Endothelial cell of hepatic sinusoid (primary cell): Measurements from ENCODE around the gene GNAT1.
"Not testable (repeated sequence)": the region's sequence is repeated elsewhere in the genome, so short reads cannot be mapped to it uniquely, and the experiment has no call there.

ENCODE experiments used
- in situ Hi-C: cut with HindIII; loops from 2 replicates; pipeline ENCODE4 v1.10.0; 2017; ENCODE audit warnings: low sequenced_read_pairs

GNAT1 gene

DNA sequence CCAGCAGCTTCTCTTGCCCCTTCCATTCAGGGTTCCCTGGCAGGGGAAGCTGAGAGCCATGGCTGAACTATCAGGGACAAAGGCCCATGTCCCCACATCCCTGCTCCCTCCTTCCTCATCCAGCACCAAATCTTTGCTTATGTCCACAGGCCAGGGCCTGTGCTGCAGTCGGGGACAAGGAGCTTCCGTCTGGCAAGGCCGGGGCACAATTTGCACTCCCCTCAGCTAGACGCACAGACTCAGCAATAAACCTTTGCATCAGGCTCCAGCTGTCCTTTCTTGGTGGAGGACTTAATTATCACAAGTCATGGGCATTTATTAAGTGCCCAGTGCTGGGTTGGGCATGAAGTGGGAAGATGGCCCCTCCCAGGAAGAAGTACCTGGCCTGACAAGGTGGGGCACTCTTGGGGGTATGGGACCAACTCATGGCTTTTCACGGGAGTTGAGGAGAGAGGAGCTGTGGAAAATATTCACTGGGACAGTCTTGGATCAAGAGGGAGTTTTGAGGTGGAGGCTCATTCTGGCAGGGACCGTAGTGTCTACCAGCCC lies 4.9 kb downstream of the GNAT1 start:
- in situ Hi-C loops: no loop called here

DNA sequence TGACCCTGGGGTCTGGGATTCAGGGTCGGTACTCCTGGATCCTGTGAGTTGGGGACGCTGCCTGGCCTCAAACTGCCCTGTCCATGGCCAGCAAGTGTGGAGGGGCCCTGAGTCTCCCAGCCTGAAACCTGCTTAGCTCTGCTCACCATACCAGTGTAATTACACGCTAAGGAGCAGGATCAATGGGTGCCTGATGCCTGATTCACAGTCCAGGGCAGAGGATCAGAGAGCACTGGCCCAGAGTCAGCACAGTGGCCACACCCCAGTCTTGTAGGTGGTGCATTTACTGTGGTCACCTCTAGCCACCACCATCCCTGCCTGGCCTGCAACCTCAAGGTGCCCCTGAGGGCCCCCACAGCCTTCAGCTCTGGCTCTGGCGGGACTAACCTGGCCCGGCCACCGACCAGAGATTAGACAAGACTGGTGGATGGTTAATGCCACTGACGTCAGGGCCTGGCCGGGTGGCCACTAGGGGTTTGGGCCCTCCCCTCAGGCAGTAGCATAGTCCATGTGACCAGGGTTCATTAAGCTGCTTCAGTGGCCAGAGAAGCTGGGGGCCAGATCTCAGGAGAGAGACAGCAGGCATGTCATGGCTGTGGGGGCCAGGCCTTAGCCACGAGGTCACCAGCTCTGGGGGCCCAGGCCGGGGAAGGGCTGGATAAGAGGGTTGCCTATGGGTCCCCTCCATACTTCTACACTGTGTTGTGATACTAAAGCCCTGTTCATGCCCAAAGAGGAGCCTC lies 10.3 kb downstream of the GNAT1 start:
- in situ Hi-C loops: no loop called here

DNA sequence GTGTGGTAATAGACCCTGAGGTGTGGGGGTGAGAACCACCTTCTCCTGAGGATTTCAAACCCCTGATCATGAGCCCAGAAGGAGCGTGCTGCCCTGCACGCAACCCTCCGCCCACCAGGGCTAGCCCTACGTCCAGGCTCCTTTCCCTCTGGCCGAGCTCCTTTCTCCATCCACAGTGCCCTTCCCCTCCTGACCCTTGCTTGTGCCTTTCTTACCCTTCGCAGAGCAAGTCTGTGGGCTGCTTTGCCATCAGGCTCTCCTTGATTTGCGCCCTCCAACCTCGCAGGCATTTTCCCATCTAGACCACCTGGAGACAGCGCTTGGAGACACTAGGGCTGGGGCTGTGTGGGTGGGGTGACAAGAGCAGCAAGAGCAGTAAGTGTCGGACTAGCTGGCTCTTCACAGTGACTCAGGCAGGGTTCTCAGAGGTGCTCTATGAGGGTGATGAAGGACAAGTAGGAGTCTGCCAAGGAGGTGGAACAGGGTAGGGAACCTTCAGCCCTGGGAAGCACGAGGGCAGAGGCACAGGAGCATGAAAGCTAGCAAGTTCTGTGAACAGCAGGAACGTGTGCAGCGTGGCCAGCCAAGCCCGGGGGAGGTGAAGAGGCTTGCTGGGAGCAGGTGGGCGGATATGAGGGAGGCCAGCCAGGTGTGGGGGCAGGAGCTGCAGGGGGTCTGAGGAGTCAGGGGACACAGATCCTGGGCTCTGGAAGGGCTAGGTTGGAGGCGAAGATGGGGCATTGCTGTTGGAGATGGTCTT lies 11.1 kb downstream of the GNAT1 start:
- in situ Hi-C loops: no loop called here

- in situ Hi-C loops: no loop called here
These were observed 11.9 kb downstream of the GNAT1 start for GRCh38 chr3:50203113-50203808.

DNA sequence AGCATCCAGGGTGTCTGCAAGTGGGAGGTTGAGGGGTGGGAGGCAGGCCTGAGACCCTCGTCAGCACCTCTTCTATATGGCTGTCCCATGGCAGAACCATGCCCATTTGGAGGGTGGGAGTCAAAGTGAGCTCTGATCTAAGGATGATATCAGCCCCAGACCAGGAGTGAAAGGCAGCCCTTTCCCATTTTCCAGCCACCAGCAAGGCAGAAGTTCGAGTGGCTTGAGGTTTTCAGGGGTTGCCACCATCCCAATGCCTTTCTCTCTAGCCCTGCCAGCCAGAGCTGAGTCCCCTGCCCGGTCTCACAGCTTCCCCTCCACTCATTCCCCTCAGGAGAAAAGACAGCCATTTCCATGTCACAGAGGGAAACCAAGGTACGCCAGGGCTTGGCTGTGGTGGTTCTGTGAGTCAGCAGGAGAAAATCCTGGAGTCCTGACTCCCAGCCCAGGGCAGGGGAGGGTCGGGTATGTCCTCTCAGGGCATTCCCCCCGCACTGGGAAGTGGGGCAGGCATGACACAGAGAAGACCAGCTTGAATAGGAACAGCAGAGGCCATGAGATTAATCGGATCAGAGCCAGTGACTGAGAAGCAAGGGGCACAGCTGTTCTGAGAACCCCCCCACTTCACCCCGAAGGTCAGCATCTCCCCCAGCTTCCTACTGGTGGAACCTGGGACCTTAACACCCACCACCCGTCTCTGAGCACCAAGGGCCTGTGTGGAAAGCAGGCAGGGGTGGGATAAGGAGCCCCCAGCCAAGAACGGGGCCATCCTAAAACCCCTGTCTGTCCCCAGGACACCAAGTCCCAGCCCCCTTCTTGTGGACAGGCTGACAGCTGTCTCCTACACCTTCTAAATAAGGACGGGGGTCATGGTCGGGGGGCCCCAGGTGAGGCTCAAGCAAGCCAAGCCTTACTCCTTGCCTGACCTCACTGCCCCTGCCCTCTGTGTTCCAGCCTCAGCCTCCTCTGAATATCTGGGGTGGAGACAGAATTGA lies 12.7 kb downstream of the GNAT1 start:
- in situ Hi-C loops: no loop called here

- in situ Hi-C loops: no loop called here
These were observed 13.5 kb downstream of the GNAT1 start, which contains the start of gene SLC38A3 for GRCh38 chr3:50204804-50205412. TSS of gene SLC38A3 (plus strand) at chr3:50205271. CDS start at chr3:50214200, 8,929 bp downstream.

DNA sequence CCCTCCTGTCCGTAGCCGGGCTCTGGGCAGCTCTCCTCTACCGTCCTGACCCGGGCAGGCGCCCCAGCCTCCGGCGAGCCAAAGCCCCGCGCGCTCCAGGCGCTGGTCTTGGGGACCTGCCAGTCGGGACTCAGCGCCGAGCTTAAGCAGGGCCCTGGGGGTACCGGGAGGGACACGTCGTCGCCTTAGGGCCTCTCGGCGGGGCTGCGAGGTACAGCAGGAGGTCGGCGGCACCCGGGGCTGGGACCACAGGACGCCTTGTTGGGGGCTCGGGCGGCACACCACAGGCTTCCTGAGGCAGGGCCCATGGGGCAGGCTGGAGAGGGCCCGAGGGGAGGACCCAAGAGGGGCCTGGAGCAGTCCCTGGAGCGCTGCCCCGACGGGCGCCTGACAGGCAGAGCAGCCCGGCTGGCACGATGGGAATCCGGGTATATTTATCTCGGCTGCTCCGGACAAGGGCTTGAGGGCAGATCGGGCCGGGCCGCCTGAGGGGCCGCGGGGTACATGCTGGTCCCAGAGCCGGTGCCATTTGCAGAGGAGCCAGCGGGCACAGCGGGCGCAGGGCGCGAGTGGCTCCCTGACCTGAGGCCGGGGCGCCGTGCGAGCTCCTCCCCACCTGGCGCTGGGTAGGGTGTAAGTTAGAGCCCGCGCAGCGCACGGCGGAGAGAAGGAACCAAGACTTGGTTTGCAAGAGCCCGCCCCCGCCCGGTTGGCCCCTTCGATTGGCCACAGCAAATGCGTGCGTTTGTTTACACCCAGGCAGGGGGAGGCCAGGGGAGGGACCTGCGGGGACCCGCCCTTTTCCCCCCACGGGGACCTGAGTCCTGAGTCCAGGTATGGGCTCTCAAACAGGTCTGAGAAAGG lies 14.2 kb downstream of the GNAT1 start:
- in situ Hi-C loops: no loop called here

DNA sequence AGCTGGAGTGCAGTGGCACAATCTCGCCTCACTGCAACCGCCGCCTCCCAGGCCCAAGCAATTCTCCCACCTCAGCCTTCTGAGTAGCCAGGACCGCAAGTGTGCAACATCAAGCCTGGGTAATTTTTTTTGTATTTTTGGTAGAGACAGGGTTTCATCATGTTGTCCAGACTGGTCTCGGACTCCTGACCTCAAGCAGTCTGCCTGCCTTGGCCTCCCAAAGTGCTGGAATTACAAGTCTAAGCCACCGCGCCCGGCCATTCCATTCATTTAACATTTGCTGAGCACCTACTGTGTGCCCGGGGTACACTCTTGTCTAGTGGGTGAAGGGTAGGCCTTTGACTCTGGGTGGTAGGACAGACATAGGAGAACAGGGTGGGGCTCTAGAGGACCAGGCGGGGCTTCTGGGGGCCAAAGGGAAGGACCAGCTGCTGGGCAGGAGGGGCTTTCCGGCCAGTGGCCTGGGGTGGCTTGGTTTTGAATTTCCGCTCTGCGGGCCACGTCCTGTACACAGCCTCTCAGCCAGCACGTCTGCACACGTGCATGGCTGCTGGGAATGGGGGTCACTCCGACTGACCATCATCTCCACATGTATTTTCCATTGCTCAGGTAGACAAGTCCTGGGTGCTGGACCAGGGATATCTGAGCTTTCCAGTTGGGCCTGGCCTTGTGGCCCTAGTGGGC lies 16.1 kb downstream of the GNAT1 start:
- in situ Hi-C loops: no loop called here

DNA sequence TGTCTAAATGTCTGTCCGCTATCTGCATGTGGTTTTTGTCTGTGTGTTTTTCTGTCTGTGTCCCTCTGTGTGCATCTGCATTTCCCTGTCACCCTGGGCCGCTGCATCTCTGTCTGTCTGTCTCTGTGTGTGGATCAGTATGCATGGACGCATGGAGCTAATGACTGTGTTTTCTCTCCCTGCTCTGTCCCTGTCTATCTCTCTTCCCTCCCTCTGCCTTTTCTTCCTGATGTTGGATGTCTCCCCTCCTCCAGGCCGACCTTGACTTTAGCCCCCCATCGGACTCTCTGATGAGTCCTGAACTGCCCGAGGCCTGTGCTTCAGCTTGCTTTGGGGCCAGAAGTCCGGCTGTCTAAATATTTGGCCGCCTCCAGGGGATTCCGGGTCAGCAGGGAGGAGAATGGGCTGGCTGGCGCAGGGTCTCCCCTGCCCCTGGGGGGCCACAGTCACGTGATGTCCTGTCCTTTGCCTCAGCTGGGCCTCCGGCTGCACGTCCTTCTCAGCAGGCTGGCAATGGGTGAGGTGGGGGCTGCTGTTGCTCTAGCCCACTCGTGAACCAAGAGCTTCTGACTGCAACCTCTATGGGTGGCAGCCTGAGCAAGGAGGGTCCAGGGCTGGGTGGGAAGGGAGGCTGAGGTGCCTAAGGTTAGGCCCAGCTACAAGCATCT lies 17.4 kb downstream of the GNAT1 start:
- in situ Hi-C loops: no loop called here

- in situ Hi-C loops: no loop called here
These were observed 18.7 kb downstream of the GNAT1 start for GRCh38 chr3:50210176-50210509.

GRCh38 chr3:50210510-50211367 lies 19.3 kb downstream of the GNAT1 start:
- in situ Hi-C loops: no loop called here

- in situ Hi-C loops: not testable (repeated sequence)
These were observed 19.9 kb downstream of the GNAT1 start for GRCh38 chr3:50211368-50211717.

GRCh38 chr3:50211930-50212329 lies 20.5 kb downstream of the GNAT1 start:
- in situ Hi-C loops: no loop called here

GRCh38 chr3:50212502-50212901 lies 21.1 kb downstream of the GNAT1 start:
- in situ Hi-C loops: no loop called here

- in situ Hi-C loops: no loop called here
These were observed 21.6 kb downstream of the GNAT1 start for GRCh38 chr3:50212971-50213370.

DNA sequence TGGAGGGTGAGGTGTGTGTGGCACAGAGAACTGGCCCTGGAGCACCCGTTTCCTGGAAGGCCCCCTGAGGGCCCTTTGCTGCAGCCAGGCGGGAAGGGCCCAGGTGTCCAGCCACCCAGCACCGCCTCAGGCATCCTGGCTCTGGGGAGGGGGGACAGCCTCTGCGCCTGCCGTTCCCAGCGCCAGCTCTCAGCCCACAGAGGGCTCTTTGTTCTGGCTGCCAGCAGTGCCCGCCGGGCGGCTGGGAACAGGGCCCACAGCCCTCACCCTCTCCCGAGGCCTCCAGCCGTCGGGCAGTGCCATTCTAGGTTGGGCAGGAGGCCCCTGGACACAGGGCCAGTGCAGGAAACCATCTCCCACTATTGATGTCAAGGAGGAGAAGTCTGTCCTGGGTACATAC lies 22.0 kb downstream of the GNAT1 start:
- in situ Hi-C loops: no loop called here

GRCh38 chr3:50214824-50215223 lies 23.4 kb downstream of the GNAT1 start:
- in situ Hi-C loops: no loop called here
